Activated CD8-positive, alpha-beta T cell treated with anti-CD3 and anti-CD28 coated beads for 36 hours (primary cell): ENCODE measurements around the gene KDM2B. TPM values are rescaled to one million over a fixed set of nuclear protein-coding genes. Genes with fewer than 3 reads are reported as not detected.
A peak's percentile ranks its signal among the peaks of the same experiment; 100 is the strongest.

ENCODE experiments used
- ATAC-seq: fragments of 200-7000 bp; cut with Tn5 transposase; one replicate; pipeline ENCODE4 v1.10.0; 2021; ENCODE audit warnings: mild to moderate bottlenecking, moderate library complexity
- CTCF ChIA-PET: fragments of 350-600 bp; sonication (Branson Sonifier 250); formaldehyde crosslinking; loops from one replicate; lab custom pipeline; 2021; ENCODE audit warnings: antibody characterized with exemption; lab: Charles Lee
- POLR2A ChIA-PET: fragments of 350-600 bp; sonication (Branson Sonifier 250); formaldehyde crosslinking; loops from one replicate; lab custom pipeline; 2021; ENCODE audit warnings: antibody characterized with exemption; lab: Charles Lee
- DNase-seq: peaks from one replicate; pipeline ENCODE4 v3.0.0-alpha.2; 2020
- H3K27ac Mint-ChIP-seq: one replicate; pipeline ENCODE4 v1.8.0; 2021; ENCODE audit warnings: mild to moderate bottlenecking, mixed read lengths
- H3K27me3 Mint-ChIP-seq: one replicate; pipeline ENCODE4 v1.8.0; 2021; ENCODE audit warnings: mixed read lengths
- H3K36me3 Mint-ChIP-seq: one replicate; pipeline ENCODE4 v1.8.0; 2021; ENCODE audit warnings: low read depth, mixed read lengths
- H3K4me1 Mint-ChIP-seq: one replicate; pipeline ENCODE4 v1.8.0; 2021; ENCODE audit warnings: low read depth, mixed read lengths
- H3K4me3 Mint-ChIP-seq: one replicate; pipeline ENCODE4 v1.8.0; 2021; ENCODE audit warnings: mild to moderate bottlenecking, moderate library complexity, mixed read lengths
- H3K9me3 Mint-ChIP-seq: one replicate; pipeline ENCODE4 v1.8.0; 2021; ENCODE audit warnings: mixed read lengths
- intact Hi-C: fragments of 100-400 bp; cut with micrococcal nuclease; formaldehyde crosslinking; loops from one replicate; pipeline ENCODE4 v1.10.0; 2022
- total RNA-seq, 2 experiments: library from RNA; stranded (reverse); gene quantifications; one replicate each; pipeline ENCODE4 v1.2.3, GENCODE V29; 2021
- TF ChIP-seq, protein P1 (sequence below): fragments of 200-600 bp; IDR thresholded peaks from one replicate; pipeline ENCODE4 v1.8.0; 2022; ENCODE audit warnings: antibody characterized with exemption, mild to moderate bottlenecking

The KDM2B gene
- total RNA-seq, 2 experiments from 2014 or later = 61.0 to 61.7 TPM

DNA sequence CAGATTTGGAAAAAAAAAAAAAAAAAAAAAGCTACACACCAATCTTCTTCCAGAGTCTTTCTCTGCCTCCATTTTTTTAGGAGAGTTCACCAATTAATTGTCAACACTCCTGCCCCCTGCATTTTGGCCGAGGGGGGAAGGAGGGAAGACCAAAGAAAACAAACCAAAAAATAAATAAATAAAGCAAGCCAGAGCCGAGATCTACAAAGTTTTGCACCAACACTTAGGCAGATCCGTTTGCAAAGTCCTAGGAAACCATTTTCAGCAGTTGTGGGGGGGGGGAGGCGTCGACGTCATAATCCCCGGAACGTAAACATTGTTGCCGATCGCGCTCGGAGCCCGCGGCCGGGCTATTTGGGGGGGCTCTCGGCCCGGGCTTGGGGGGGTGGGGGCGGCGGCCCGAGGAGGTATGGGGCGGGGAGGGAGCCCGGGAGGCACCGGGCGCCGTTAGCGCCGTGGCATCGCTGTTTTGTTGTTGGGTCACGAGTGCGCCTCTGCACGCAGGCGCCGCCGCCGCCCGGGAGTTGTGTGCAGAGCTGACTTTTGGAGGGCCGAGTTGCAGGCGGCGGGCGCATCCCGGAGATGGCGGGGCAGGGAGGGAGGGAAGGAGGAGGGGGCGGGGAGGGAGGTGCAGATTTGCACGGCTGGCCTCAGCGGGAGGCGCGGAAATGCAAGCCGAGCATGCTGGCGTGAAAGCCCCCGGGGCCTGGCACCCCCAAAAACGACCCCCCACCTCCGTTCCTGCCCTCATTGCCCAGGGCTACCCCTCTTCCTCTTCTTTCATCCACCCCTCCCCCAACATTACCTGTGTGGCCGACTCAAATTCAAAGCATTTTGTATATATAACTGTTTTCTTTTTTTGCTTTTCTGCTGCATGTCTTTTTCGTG, 598 bp downstream of the KDM2B start:
- Mint-ChIP-seq H3K36me3 (no peaks in the 10 kb centered on the region), H3K27ac (peak overlapping the region; percentile 99), H3K4me3 (peak overlapping the region; percentile 97), H3K4me1 (peaks cover 30% of the 10 kb centered on the region), H3K27me3 (no peaks in the 10 kb centered on the region), H3K9me3 (no peaks in the 10 kb centered on the region)
- peak; percentile 90 for DNase-seq
- peak; percentile 70 for ATAC-seq
- ChIA-PET CTCF (interaction anchor here (1.0 to 4.4 kb wide), 7 partner anchors 9 to 103 kb away, joined by 3 to 23 read pairs (median 6); partner anchors contain the start of gene ORAI1), POLR2A (interaction anchor here (1.0 to 4.0 kb wide), 6 partner anchors 9 to 92 kb away, joined by 3 to 28 read pairs (median 4); partner anchors contain the start of gene ORAI1)
- intact Hi-C loops = loop anchor here (5.0 to 10.0 kb wide), 2 partner anchors 43 to 75 kb away; no protein-coding TSS in a partner anchor
- TF ChIP-seq, protein P1, sequence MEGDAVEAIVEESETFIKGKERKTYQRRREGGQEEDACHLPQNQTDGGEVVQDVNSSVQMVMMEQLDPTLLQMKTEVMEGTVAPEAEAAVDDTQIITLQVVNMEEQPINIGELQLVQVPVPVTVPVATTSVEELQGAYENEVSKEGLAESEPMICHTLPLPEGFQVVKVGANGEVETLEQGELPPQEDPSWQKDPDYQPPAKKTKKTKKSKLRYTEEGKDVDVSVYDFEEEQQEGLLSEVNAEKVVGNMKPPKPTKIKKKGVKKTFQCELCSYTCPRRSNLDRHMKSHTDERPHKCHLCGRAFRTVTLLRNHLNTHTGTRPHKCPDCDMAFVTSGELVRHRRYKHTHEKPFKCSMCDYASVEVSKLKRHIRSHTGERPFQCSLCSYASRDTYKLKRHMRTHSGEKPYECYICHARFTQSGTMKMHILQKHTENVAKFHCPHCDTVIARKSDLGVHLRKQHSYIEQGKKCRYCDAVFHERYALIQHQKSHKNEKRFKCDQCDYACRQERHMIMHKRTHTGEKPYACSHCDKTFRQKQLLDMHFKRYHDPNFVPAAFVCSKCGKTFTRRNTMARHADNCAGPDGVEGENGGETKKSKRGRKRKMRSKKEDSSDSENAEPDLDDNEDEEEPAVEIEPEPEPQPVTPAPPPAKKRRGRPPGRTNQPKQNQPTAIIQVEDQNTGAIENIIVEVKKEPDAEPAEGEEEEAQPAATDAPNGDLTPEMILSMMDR = no peak

DNA sequence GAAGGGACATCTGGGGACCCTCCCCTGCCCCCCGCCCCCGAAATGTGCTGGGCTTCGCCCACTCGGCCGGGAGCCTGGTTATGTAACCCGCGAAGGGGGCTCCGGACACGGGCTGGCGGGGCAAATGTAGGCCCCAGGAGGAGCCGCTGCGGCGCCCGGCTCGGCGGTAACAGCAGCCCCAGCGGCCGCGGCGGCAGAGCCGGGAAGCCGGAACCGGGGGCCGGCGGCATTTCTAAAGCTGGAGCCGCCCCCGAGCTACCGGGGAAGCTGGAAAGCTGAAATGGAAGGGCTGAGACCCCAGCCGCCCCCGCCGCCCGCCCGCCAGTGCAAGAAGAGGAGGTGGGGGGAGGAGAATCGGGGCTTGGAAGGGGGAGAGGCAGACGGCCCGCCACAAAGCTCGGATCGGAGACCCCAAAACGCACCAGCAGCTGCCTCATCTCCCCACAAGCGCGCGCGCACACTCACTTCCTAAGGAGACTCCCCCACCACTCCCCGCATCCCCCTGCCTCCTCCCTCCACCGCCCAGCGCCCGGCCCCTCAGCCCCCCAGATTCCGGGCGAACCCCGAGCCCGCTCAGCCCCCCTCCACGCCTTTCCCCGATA, 1.5 kb downstream of the KDM2B start:
- TF ChIP-seq, protein P1 = no peak
- H3K27ac Mint-ChIP-seq = peak overlapping the region; percentile 99
- H3K27me3 Mint-ChIP-seq = no peaks in the 10 kb centered on the region
- H3K36me3 Mint-ChIP-seq = peaks cover 4% of the 10 kb centered on the region
- intact Hi-C loops = no loop called here
- ChIA-PET POLR2A (interaction anchor here (1.0 to 4.0 kb wide), 8 partner anchors 10 to 1286 kb away, joined by 3 to 28 read pairs (median 4); partner anchors contain the start of genes ORAI1 and RNU4-1), CTCF (interaction anchor here (0.7 to 1.5 kb wide), 7 partner anchors 15 to 101 kb away, joined by 3 to 9 read pairs (median 5); partner anchors contain the start of gene ORAI1)
- DNase-seq (peak; percentile 52), ATAC-seq (peak; percentile 17)
- peak overlapping the region; percentile 97 for H3K4me3 Mint-ChIP-seq
- peaks cover 30% of the 10 kb centered on the region for H3K4me1 Mint-ChIP-seq
- H3K9me3 Mint-ChIP-seq = no peaks in the 10 kb centered on the region

DNA sequence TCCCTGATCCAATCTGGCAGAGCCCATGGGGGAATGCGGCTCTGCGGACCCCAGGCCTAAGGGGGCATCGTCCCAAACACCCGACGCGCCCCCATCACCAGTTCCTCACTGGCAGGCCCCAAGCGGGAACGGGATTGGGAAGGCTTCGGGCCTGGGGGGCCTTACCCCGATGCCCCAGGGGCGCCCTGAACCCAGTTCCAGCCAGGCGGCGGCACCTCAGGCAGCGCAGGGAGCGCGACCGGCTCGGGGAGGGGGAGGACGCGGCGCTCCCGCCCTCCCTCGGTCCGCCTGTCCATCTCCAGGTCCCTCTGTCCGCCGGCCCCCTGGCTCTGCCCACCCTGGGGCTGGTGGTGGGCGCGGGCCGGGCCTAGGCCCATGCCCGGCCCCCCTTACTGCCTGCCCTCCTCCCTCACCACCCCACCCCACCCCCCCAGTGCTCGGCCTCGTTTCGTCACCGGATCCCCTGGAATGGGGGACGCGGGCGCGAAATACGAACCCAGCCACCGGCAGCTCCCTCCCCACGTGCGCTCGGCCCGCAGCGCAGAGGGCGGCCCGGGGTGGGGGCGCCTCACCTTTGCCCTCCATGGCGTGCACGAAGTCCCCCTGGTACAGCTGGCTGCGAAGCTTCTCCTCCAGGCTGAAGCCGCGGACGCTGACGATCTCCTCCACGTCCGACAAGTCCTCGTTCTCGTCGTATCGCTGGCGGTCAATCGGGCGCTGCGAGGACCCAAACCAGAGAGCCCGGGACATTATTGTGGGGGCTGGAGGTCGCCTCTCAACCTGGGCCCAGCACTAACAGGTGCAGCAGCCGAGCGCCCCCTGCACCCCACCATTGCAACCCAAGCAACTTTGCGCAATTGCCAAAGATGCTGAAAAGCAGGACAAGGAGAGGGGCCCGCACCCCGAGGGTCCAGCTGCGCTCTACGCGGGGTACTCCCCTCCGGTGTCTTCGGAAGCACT, 2.3 kb downstream of the KDM2B start:
- Mint-ChIP-seq H3K27ac (peak overlapping the region; percentile 63), H3K4me3 (peak overlapping the region; percentile 97), H3K27me3 (no peaks in the 10 kb centered on the region), H3K36me3 (peaks cover 8% of the 10 kb centered on the region), H3K9me3 (no peaks in the 10 kb centered on the region), H3K4me1 (peaks cover 28% of the 10 kb centered on the region)
- ChIA-PET POLR2A (interaction anchor here (0.7 to 4.0 kb wide), 9 partner anchors 10 to 1286 kb away, joined by 3 to 28 read pairs (median 3); partner anchors contain the start of genes ORAI1 and RNU4-1), CTCF (interaction anchor here (0.7 to 1.8 kb wide), 8 partner anchors 16 to 100 kb away, joined by 3 to 9 read pairs (median 4); partner anchors contain the start of gene ORAI1)
- TF ChIP-seq, protein P1 = no peak
- ATAC-seq (no peak), DNase-seq (peak; percentile 41)
- intact Hi-C loops = no loop called here

DNA sequence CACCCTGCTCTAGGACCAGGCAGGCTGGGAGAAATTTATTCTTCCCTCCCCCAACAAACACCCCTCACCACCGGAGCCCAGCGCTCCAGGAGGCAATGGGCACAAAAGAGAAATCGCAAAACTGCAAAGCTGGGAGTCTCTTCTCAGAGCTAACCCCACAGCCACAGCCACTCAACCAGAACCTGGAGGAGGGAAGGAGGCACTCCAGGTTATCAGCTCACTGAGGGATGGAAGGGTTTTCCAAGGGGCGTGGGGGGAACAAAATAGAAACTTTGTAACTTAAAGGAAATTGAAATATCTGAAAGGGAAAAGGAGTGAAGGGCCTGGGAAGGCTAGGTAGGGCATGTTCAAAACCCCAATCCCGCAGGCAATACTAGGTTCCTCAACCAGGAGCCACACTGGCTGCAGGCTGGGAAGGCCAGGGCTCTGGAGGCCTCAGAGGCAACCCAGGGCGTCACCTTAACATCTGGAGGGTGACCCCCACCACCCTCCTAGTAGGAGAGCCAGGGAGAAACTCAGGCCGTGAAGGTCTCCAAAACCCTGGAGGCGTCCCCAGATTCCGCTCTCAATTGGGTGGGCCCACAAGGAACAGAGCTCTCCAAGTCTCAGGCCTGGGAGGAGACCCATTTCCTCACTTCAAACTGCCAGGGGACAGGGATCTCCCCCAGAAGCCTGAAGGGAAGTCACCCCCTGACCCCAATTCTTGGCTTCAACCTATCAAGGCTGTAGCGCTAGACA, 3.2 kb downstream of the KDM2B start:
- intact Hi-C loops = no loop called here
- no peak for ATAC-seq
- ChIA-PET CTCF (interaction anchor here (0.8 to 1.8 kb wide), 10 partner anchors 14 to 99 kb away, joined by 3 to 5 read pairs (median 3); no protein-coding TSS in a partner anchor), POLR2A (interaction anchor here (0.7 to 1.9 kb wide), 3 partner anchors 9 to 94 kb away, joined by 3 to 7 read pairs (median 3); no protein-coding TSS in a partner anchor)
- no peak overlapping the region for H3K27ac Mint-ChIP-seq
- peaks cover 8% of the 10 kb centered on the region for H3K36me3 Mint-ChIP-seq
- no peaks in the 10 kb centered on the region for H3K9me3 Mint-ChIP-seq
- H3K27me3 Mint-ChIP-seq = no peaks in the 10 kb centered on the region
- peak overlapping the region; percentile 43 for H3K4me3 Mint-ChIP-seq
- H3K4me1 Mint-ChIP-seq = peaks cover 27% of the 10 kb centered on the region
- DNase-seq = no peak
- TF ChIP-seq, protein P1 = no peak
